Measurements from ENCODE around the gene OXGR1.
A peak's percentile ranks its signal among the peaks of the same experiment; 100 is the strongest.

The OXGR1 gene

GRCh38 chr13:96963786-96964475, 30.3 kb downstream of the OXGR1 start:
- DNase-seq (ENCODE audit: low spot score), result no peak

GRCh38 chr13:96960379-96960778, 33.9 kb downstream of the OXGR1 start:
- no peak for DNase-seq (ENCODE audit: low spot score)

- DNase-seq (ENCODE audit: low spot score), result peak; percentile 2
Measured at GRCh38 chr13:96958286-96958891, 35.9 kb downstream of the OXGR1 start.

- DNase-seq (ENCODE audit: low spot score), result no peak
Measured at GRCh38 chr13:96952595-96952994, 41.7 kb downstream of the OXGR1 start.

GRCh38 chr13:96948127-96948526, 46.1 kb downstream of the OXGR1 start:
- no peak for DNase-seq (ENCODE audit: low spot score)

GRCh38 chr13:96947343-96947910, 46.8 kb downstream of the OXGR1 start:
- DNase-seq (ENCODE audit: low spot score), result no peak

GRCh38 chr13:96946709-96947311, 47.5 kb downstream of the OXGR1 start:
- DNase-seq (ENCODE audit: low spot score), result no peak

GRCh38 chr13:96940961-96941360, 53.3 kb downstream of the OXGR1 start:
- DNase-seq (ENCODE audit: low spot score), result no peak

- no peak for DNase-seq (ENCODE audit: low spot score)
Measured at GRCh38 chr13:96935901-96936300, 58.4 kb downstream of the OXGR1 start.

Data from germinal center (tissue), 1 donor.